Measurements from ENCODE around the gene LRRC49.
"Not testable (repeated sequence)": the region's sequence is repeated elsewhere in the genome, so short reads cannot be mapped to it uniquely, and the experiment has no call there.

The LRRC49 gene

DNA sequence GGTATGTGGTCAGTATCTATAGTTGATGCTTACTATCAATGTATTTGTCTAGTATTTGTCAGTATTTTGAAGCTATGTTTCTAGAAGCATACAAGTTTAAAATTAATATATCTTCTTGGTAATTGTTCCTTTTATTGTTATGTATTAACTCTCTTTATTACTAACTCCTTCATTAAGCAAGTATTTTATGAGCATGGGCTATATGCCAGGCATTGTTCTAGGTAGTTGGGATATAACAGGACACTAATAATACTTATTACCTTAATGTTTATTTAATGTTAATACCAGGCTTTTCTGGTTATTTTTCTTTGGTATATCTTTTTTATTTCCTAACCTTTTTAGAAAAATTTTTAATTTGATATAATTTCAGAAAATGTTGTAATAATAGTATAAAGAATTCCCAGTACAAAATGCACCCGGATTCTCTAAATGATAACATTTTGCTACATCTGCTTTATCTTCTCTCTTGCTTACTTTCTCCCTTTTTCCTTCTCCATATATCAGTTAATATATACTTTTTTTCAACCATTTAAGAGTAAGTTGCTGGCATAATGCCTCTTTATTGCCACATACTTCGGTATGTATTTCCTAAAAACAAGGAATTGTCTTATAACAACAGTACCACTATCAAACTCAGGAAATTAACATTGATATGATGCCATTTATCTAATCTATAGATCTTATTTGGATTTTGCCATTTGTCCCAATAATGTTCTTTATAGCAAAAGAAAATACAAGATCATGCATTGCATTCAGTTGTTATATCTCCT, 30.9 kb downstream of the LRRC49 start:
- no peak for DNase-seq

DNA sequence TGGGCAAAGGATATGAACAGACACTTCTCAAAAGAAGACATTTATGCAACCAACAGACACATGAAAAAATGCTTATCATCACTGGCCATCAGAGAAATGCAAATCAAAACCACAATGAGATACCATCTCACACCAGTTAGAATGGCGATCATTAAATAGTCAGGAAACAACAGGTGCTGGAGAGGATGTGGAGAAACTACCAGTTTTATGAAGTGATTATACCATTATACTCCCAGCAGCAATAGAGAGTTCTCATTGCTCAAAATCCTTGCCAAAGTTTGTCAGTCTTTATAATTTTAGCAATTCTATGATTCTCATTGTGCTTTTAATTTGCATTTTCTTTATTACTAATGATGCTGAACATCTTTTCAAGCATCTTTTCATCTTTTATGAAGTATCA, 34.3 kb downstream of the LRRC49 start:
- not testable (repeated sequence) for DNase-seq

GRCh38 chr15:70931821-70932220, 39.2 kb downstream of the LRRC49 start:
- DNase-seq: no peak

GRCh38 chr15:70932397-70932796, 39.8 kb downstream of the LRRC49 start:
- no peak for DNase-seq

- no peak for DNase-seq
Measured at GRCh38 chr15:70933411-70933810, 40.8 kb downstream of the LRRC49 start.

DNA sequence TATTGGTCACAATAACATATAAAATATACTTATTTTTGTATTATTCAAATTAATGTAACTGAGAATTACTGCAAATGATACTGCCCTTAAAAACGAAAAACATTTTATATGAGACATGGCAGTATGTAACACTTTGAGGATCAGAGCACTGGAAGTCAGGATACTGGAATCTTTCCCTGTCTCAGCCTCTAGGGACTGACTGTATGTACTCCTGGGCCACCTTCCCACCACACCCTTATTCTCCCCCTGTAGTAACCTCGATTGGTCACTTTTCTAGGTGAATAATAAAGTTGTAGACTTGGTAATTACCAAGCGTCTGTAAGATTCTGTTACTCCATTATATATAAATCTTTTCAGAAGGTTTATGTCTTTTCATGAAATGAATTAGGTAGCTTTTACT, 43.0 kb downstream of the LRRC49 start:
- DNase-seq: no peak

DNA sequence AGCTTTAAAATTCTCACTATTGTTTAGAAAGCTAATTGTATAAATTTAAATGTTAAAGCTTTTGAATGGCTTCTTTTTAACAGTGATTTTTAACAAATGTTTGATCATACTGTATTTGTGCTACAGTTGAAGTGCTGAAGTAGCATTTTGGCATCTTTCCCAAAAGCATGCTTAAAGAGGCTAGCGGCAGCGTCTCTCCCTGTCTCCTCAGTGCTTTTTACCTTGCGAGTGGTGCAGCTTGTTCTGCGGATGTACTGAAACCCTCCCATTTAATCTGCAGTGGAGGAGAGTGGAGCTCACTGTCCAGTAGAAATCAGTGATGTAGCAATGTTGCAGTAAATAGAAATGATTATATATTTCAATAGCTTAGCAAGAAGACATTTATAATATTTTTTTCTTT, 43.7 kb downstream of the LRRC49 start:
- DNase-seq: no peak

- DNase-seq: not testable (repeated sequence)
Measured at GRCh38 chr15:70943285-70943684, 50.7 kb downstream of the LRRC49 start.

- DNase-seq: no peak
Measured at GRCh38 chr15:70947351-70948335, 55.0 kb downstream of the LRRC49 start.

GRCh38 chr15:70950953-70951352, 58.3 kb downstream of the LRRC49 start:
- no peak for DNase-seq

GRCh38 chr15:70954171-70954570, 61.5 kb downstream of the LRRC49 start:
- DNase-seq: no peak

GRCh38 chr15:70954733-70955132, 62.1 kb downstream of the LRRC49 start:
- DNase-seq: no peak

DNA sequence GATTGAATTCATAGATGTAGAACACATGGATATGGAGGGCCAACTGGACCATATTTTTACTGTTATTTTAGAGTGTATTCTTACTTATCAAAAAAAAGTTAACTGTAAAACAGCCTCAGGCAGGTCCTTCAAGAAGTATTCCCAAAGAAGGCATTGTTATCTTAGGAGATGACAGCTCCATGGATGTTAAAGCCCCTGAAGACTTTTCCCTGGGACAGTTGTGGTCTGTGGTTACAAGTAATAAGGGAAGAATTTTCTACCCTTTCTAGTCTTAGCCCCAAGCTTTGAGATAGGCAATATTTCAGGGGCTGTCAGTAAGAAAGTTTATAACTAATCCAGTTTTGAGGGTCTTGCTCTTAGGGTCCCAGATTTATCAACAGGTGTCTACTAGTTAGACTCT, 62.5 kb downstream of the LRRC49 start:
- DNase-seq: no peak

DNA sequence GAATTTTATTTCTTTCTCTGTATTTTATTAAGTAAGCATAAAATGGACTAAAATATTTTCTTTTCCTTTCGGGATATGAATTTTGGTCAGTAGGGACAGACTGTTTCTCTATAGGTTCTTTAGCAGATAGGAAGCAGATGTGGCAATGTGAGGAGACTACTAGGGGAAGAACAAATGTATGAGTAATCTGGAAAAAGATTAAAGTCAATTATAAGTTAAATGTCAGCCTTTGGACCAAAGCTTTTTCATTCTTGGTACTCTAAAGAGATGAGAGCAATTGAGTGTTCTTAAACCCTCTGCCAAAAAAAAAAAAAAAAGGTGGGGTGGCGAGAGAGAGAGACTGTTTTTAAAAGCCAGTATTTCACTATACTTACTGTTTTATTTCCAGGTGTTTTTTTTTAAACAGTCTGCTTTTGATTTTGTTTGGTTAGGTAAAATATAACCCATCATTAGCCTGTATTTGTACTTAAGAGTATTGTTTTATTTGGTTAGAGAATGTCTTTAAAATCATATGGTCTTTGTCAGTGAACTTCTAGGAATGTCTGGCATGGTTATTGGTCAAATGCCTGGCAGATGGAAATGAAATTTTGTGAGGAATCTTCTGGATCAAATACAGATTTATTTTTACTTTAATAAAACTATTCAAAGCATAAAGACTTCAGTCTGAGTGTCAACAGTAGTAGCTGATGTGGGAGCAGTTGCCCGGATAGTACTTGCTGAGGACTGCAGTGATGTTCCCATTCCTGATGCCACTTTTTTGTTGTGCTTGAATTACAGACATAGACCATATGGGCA, 63.8 kb downstream of the LRRC49 start:
- no peak for DNase-seq

- no peak for DNase-seq
Measured at GRCh38 chr15:70962084-70962483, 69.5 kb downstream of the LRRC49 start.

GRCh38 chr15:70963199-70963598, 70.6 kb downstream of the LRRC49 start:
- no peak for DNase-seq

GRCh38 chr15:70964058-70964457, 71.4 kb downstream of the LRRC49 start:
- DNase-seq: no peak

DNA sequence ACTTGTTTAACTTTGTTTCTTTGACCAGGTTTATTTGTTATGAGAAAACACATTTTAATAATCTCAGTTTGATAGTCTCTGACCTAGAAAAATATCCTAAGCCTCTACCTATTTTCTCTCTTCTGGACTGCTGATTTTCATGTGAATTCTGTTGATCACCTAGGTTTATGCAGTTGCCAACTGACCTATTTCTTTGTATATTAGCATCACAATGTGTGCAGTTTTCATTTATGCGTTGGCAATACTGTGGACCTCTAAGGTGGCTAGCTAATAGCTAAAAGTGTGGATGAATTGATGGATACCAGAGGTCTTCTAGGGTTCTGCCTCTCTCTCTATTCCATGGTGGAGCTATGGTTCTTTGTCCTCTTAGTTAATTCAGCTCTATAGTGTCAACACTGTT, 72.1 kb downstream of the LRRC49 start:
- no peak for DNase-seq

DNA sequence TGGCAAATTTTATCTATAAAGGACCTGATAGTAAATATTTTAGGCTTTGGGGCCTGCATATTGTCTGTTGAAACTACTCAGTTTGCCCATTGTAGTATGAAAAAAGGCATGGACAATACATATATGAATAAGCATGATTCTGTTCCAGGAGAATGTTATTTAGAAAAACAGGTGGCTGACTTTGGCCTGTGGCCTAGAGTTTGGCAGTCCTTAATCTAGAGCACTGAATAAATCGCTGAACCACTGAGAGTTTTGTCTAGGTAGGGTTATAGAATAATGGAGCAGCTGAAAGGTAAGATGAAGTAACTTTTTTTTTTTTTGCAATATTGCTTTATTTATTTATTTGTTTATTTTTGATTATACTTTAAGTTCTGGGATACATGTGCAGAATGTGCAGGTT, 75.0 kb downstream of the LRRC49 start:
- DNase-seq: no peak

- no peak for DNase-seq
Measured at GRCh38 chr15:70974004-70974832, 81.6 kb downstream of the LRRC49 start.

GRCh38 chr15:70976851-70977250, 84.2 kb downstream of the LRRC49 start:
- no peak for DNase-seq

DNA sequence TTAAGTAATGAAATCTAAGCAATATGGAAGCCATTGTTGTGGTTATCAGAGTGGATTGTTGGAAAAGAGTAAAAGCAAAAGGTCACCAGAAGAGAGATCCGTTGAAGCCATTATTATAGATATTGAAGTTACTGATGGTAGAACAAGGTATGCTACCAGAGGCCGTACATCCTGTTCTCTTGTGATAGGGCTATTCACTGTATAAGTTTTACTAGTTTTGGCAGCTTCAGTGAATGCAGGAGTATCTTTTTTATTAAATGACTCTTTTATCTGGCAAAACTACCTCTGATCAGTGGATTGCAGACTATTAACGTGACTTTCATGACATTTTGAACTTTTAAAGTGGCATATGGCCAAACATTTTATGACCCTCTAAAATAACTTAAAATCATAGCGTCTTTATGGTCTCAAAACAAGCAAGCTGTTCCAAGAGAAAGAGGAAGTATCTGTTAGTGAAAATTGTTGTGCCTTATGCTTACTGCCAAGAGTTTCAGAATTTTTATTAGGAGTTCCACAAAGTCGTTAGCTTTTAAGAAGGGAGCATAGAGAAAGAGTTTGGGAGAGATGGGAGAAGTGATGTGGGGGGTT, 102.9 kb downstream of the LRRC49 start:
- no peak for DNase-seq

All from bone marrow (tissue), 2 donors.